Measurements from ENCODE around the gene GAN.
"Not testable (repeated sequence)": the region's sequence is repeated elsewhere in the genome, so short reads cannot be mapped to it uniquely, and the experiment has no call there.

DNA sequence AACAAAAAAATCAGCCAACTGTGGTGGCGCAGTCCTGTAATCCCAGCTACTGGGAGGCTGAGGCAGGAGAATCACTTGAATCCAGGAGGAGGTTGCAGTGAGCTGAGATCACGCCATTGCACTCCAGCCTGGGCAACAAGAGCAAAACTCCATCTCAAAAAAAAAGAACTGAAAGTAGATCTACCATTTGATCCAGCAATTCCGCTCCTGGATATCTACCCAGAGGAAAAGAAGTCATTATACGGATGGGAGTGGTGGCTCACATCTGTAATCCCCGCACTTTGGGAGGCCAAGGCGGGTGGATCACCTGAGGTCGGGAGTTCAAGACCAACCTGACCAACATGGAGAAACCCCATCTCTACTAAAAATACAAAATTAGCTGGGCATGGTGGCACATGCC, 107.4 kb downstream of the GAN start:
- TF ChIP-seq RCOR1 (IDR thresholded peaks at IDR 0.05; ENCODE audit: insufficient replicate concordance, low read length); MAZ (IDR thresholded peaks at IDR 0.05; ENCODE audit: borderline replicate concordance, low read depth, low read length); NFE2L2 (IDR thresholded peaks at IDR 0.05; ENCODE audit: low read depth, low read length); FOS (IDR thresholded peaks at IDR 0.05; ENCODE audit: low read depth, low read length); MAFK (IDR thresholded peaks at IDR 0.05; ENCODE audit: low read depth, low read length); RFX5 (IDR thresholded peaks at IDR 0.05; ENCODE audit: low read depth, low read length); POLR2A (IDR thresholded peaks at IDR 0.05; ENCODE audit: low read depth, low read length); RAD21 (IDR thresholded peaks at IDR 0.05; ENCODE audit: low read length): not testable (repeated sequence)
- TF ChIP-seq, protein P1, sequence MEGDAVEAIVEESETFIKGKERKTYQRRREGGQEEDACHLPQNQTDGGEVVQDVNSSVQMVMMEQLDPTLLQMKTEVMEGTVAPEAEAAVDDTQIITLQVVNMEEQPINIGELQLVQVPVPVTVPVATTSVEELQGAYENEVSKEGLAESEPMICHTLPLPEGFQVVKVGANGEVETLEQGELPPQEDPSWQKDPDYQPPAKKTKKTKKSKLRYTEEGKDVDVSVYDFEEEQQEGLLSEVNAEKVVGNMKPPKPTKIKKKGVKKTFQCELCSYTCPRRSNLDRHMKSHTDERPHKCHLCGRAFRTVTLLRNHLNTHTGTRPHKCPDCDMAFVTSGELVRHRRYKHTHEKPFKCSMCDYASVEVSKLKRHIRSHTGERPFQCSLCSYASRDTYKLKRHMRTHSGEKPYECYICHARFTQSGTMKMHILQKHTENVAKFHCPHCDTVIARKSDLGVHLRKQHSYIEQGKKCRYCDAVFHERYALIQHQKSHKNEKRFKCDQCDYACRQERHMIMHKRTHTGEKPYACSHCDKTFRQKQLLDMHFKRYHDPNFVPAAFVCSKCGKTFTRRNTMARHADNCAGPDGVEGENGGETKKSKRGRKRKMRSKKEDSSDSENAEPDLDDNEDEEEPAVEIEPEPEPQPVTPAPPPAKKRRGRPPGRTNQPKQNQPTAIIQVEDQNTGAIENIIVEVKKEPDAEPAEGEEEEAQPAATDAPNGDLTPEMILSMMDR (conservative IDR thresholded peaks at IDR 0.05; ENCODE audit: low read depth, low read length), result not testable (repeated sequence)
- TF ChIP-seq, protein P2, sequence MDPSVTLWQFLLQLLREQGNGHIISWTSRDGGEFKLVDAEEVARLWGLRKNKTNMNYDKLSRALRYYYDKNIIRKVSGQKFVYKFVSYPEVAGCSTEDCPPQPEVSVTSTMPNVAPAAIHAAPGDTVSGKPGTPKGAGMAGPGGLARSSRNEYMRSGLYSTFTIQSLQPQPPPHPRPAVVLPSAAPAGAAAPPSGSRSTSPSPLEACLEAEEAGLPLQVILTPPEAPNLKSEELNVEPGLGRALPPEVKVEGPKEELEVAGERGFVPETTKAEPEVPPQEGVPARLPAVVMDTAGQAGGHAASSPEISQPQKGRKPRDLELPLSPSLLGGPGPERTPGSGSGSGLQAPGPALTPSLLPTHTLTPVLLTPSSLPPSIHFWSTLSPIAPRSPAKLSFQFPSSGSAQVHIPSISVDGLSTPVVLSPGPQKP (IDR thresholded peaks at IDR 0.05; ENCODE audit: borderline replicate concordance, low read depth, low read length), result not testable (repeated sequence)

All from IMR-90 (cell line).